SH-SY5Y (cell line): ENCODE data around the gene MDFIC.

Source experiments
- GATA2 ChIP-seq: IDR thresholded peaks from 2 replicates; pipeline ENCODE4 v1.6.1; 2011; ENCODE audit warnings: mild to moderate bottlenecking, low read depth, low read length
- GATA3 ChIP-seq: IDR thresholded peaks from 2 replicates; pipeline ENCODE4 v1.6.1; 2011; ENCODE audit warnings: low read depth, mild to moderate bottlenecking, low read length, moderate library complexity

DNA sequence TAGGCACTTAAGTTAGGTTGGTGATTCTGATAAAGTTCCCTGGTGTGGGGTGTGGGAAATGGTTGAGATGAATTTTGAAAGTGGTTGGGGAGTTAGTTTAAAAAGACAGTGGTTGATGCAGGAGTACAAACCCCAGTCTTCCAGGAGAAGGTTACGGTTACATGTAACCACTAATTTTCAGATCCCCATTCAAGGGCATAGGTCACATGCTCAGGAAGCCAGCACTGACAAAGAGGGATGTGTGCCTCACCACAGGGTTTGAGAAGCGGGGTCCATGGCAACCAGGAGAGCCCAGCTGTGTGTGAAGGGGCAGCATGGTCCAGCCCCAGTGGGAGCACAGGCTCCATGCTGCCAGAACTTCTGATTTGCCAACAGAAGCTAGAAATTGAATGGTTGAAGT lies 144.2 kb downstream of the MDFIC start:
- TF ChIP-seq GATA3 (no peak), GATA2 (no peak)
